B cell (primary cell): Measurements from ENCODE around the gene WTAP.
"Not testable (repeated sequence)": the region's sequence is repeated elsewhere in the genome, so short reads cannot be mapped to it uniquely, and the experiment has no call there.

Experiments
- CTCF ChIP-seq: fragments of 200-600 bp; IDR thresholded peaks from one replicate; pipeline ENCODE4 v1.8.0; 2022; ENCODE audit warnings: antibody characterized with exemption, mild to moderate bottlenecking
- EZH2 ChIP-seq: IDR thresholded peaks from 2 replicates; pipeline ENCODE4 v1.6.1; 2012; ENCODE audit warnings: borderline replicate concordance, low read depth, mild to moderate bottlenecking, moderate library complexity, low read length; ENCODE audit not compliant: insufficient read depth, poor library complexity, severe bottlenecking

DNA sequence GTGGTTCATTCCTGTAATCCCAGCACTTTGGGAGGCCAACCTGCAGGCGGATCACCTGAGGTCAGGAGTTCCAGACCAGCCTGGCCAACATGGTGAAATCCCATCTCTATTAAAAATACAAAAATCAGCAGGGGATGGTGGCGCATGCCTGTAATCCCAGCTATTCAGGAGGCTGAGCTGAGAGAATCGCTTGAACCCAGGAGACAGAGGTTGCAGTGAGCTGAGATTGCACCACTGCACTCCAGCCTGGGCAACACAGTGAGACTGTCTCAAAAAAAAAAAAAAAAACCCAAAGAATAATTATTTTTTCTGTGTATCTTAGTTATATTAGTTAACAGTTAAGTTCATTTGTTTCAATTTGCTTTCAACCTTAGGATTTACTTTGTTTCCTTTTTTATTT lies 2.1 kb upstream of the WTAP start:
- not testable (repeated sequence) for TF ChIP-seq CTCF, EZH2
